ENCODE data around the gene MOK.
"Not testable (repeated sequence)": the region's sequence is repeated elsewhere in the genome, so short reads cannot be mapped to it uniquely, and the experiment has no call there.

Gene MOK

GRCh38 chr14:102240481-102240880, 64.5 kb downstream of the MOK start:
- not testable (repeated sequence) for DNase-seq

- DNase-seq = no peak
These were observed 65.7 kb downstream of the MOK start for GRCh38 chr14:102239231-102239630.

- DNase-seq = no peak
These were observed 66.2 kb downstream of the MOK start for GRCh38 chr14:102238766-102239165.

- DNase-seq = no peak
These were observed 66.8 kb downstream of the MOK start for GRCh38 chr14:102238131-102238530.

GRCh38 chr14:102236026-102236425, 68.9 kb downstream of the MOK start:
- no peak for DNase-seq

GRCh38 chr14:102235275-102235897, 69.6 kb downstream of the MOK start:
- peak; percentile 57 for DNase-seq

- DNase-seq = no peak
These were observed 70.4 kb downstream of the MOK start for GRCh38 chr14:102234331-102235264.

- no peak for DNase-seq
These were observed 71.9 kb downstream of the MOK start for GRCh38 chr14:102233081-102233480.

- no peak for DNase-seq
These were observed 72.7 kb downstream of the MOK start for GRCh38 chr14:102232348-102232625.

GRCh38 chr14:102231476-102232347, 73.3 kb downstream of the MOK start:
- no peak for DNase-seq

- DNase-seq = no peak
These were observed 74.3 kb downstream of the MOK start for GRCh38 chr14:102230481-102231210.

- no peak for DNase-seq
These were observed 75.2 kb downstream of the MOK start for GRCh38 chr14:102229739-102230092.

GRCh38 chr14:102229071-102229738, 75.8 kb downstream of the MOK start:
- DNase-seq = no peak

GRCh38 chr14:102227184-102227964, 77.6 kb downstream of the MOK start:
- DNase-seq = no peak

GRCh38 chr14:102226356-102227125, 78.4 kb downstream of the MOK start:
- no peak for DNase-seq

- DNase-seq = no peak
These were observed 79.0 kb downstream of the MOK start for GRCh38 chr14:102225936-102226335.

GRCh38 chr14:102225386-102225785, 79.6 kb downstream of the MOK start:
- no peak for DNase-seq

- no peak for DNase-seq
These were observed 81.3 kb downstream of the MOK start for GRCh38 chr14:102223682-102224081.

GRCh38 chr14:102222751-102223150, 82.2 kb downstream of the MOK start:
- DNase-seq = no peak

GRCh38 chr14:102222009-102222575, 82.9 kb downstream of the MOK start:
- no peak for DNase-seq

Measured in effector CD8-positive, alpha-beta T cell (primary cell).